Measurements from ENCODE around the gene HTT-AS.

GRCh38 chr4:3091464-3091863 is 17.1 kb upstream of the HTT-AS start:
- TF ChIP-seq EZH2 (IDR thresholded peaks at IDR 0.05; ENCODE audit: borderline replicate concordance, low read length) (no peak), CTCF (IDR thresholded peaks at IDR 0.05; ENCODE audit: low read length) (no peak)

All from OCI-LY1 (cell line).